GF-D8 (cell line): ENCODE measurements around the gene MDGA2.
"Not testable (repeated sequence)": the region's sequence is repeated elsewhere in the genome, so short reads cannot be mapped to it uniquely, and the experiment has no call there.

Experiments
- DNase-seq: peaks from one replicate; lab custom pipeline; 2025; lab: John Stamatoyannopoulos, UW

Gene MDGA2

GRCh38 chr14:47328376-47328775 is 347.0 kb downstream of the MDGA2 start:
- DNase-seq = no peak

GRCh38 chr14:47327336-47327735 is 348.1 kb downstream of the MDGA2 start:
- no peak for DNase-seq

GRCh38 chr14:47322751-47323150 is 352.7 kb downstream of the MDGA2 start:
- DNase-seq = no peak

GRCh38 chr14:47302121-47302520 is 373.3 kb downstream of the MDGA2 start:
- DNase-seq = no peak

GRCh38 chr14:47300796-47301195 is 374.6 kb downstream of the MDGA2 start:
- no peak for DNase-seq

- DNase-seq = no peak
Observed at GRCh38 chr14:47297374-47297773, 378.0 kb downstream of the MDGA2 start.

- no peak for DNase-seq
Observed at GRCh38 chr14:47284283-47284682, 391.1 kb downstream of the MDGA2 start.

- DNase-seq = not testable (repeated sequence)
Observed at GRCh38 chr14:47281761-47282160, 393.6 kb downstream of the MDGA2 start.

- DNase-seq = no peak
Observed at GRCh38 chr14:47278233-47278842, 397.1 kb downstream of the MDGA2 start.

- DNase-seq = no peak
Observed at GRCh38 chr14:47277703-47278102, 397.7 kb downstream of the MDGA2 start.

GRCh38 chr14:47276931-47277330 is 398.5 kb downstream of the MDGA2 start:
- no peak for DNase-seq

GRCh38 chr14:47273939-47274338 is 401.5 kb downstream of the MDGA2 start:
- DNase-seq = no peak

GRCh38 chr14:47270715-47271114 is 404.7 kb downstream of the MDGA2 start:
- DNase-seq = no peak

- no peak for DNase-seq
Observed at GRCh38 chr14:47269756-47270492, 405.5 kb downstream of the MDGA2 start.

GRCh38 chr14:47264842-47265241 is 410.6 kb downstream of the MDGA2 start:
- DNase-seq = no peak

- no peak for DNase-seq
Observed at GRCh38 chr14:47262801-47263200, 412.6 kb downstream of the MDGA2 start.

- no peak for DNase-seq
Observed at GRCh38 chr14:47261350-47261749, 414.1 kb downstream of the MDGA2 start.

GRCh38 chr14:47259796-47260195 is 415.6 kb downstream of the MDGA2 start:
- DNase-seq = no peak

- DNase-seq = no peak
Observed at GRCh38 chr14:47257013-47257412, 418.4 kb downstream of the MDGA2 start.

- DNase-seq = no peak
Observed at GRCh38 chr14:47252802-47253201, 422.6 kb downstream of the MDGA2 start.

GRCh38 chr14:47246367-47246766 is 429.0 kb downstream of the MDGA2 start:
- DNase-seq = no peak

GRCh38 chr14:47242579-47242978 is 432.8 kb downstream of the MDGA2 start:
- DNase-seq = not testable (repeated sequence)

- DNase-seq = no peak
Observed at GRCh38 chr14:47240748-47241437, 434.5 kb downstream of the MDGA2 start.
